ENCODE data around the gene SLC7A7.

Gene SLC7A7

GRCh38 chr14:22841311-22841710, 26.1 kb upstream of the SLC7A7 start:
- H3K27ac ChIP-seq = no peak overlapping the region
- TF ChIP-seq CTCF (conservative IDR thresholded peaks at IDR 0.05) = no peak

- H3K27ac ChIP-seq = no peak overlapping the region
- TF ChIP-seq CTCF (conservative IDR thresholded peaks at IDR 0.05) = no peak
Observed at GRCh38 chr14:22839159-22839779, 24.0 kb upstream of the SLC7A7 start.

- no peak for TF ChIP-seq CTCF (conservative IDR thresholded peaks at IDR 0.05)
- H3K27ac ChIP-seq = no peak overlapping the region
Observed at GRCh38 chr14:22838631-22839041, 23.4 kb upstream of the SLC7A7 start.

- no peak for TF ChIP-seq CTCF (conservative IDR thresholded peaks at IDR 0.05)
- H3K27ac ChIP-seq = no peak overlapping the region
Observed at GRCh38 chr14:22837750-22838538, 22.7 kb upstream of the SLC7A7 start.

- peak overlapping the region; percentile 4; the same call in 1 of the 2 replicates for H3K27ac ChIP-seq
- TF ChIP-seq CTCF (conservative IDR thresholded peaks at IDR 0.05) = 0 out of 2 replicates have a peak, but pooled peaks have one; percentile 8
Observed at GRCh38 chr14:22837114-22837749, 22.0 kb upstream of the SLC7A7 start.

- no peak for TF ChIP-seq CTCF (conservative IDR thresholded peaks at IDR 0.05)
- peak within 1 kb of the TSS; percentile 4; the same call in 1 of the 2 replicates for H3K27ac ChIP-seq
Observed at GRCh38 chr14:22836301-22837113, 21.3 kb upstream of the SLC7A7 start, which contains the start of gene MMP14. TSS of gene MMP14 (plus strand) at chr14:22836585. CDS start at chr14:22836818, 233 bp downstream.

Data from VCaP (cell line).